HG03196 (cell line): Measurements from ENCODE around the gene FGFBP2.
A peak's percentile ranks its signal among the peaks of the same experiment; 100 is the strongest.

Experiments used
- ATAC-seq: cut with Tn5 transposase; IDR thresholded peaks from one replicate; pipeline ENCODE4 v1.9.1; 2021; ENCODE audit not compliant: unreplicated experiment

Gene FGFBP2

GRCh38 chr4:15968551-15969300 lies 5.8 kb upstream of the FGFBP2 start:
- ATAC-seq = no peak

- no peak for ATAC-seq
Measured at GRCh38 chr4:15965325-15965724, 2.4 kb upstream of the FGFBP2 start.

GRCh38 chr4:15964159-15964558 lies 1.2 kb upstream of the FGFBP2 start:
- ATAC-seq = no peak

GRCh38 chr4:15963576-15963975 lies 601 bp upstream of the FGFBP2 start:
- peak; percentile 65 for ATAC-seq

- ATAC-seq = no peak
Measured at GRCh38 chr4:15961781-15962510, 1.0 kb downstream of the FGFBP2 start.

- no peak for ATAC-seq
Measured at GRCh38 chr4:15958562-15958961, 4.4 kb downstream of the FGFBP2 start.

- ATAC-seq = peak; percentile 91
Measured at GRCh38 chr4:15956179-15956850, 6.7 kb downstream of the FGFBP2 start.

- no peak for ATAC-seq
Measured at GRCh38 chr4:15955670-15956069, 7.3 kb downstream of the FGFBP2 start.

- no peak for ATAC-seq
Measured at GRCh38 chr4:15953625-15954024, 9.3 kb downstream of the FGFBP2 start.

GRCh38 chr4:15951781-15952180 lies 11.2 kb downstream of the FGFBP2 start:
- no peak for ATAC-seq

GRCh38 chr4:15948826-15949225 lies 14.1 kb downstream of the FGFBP2 start:
- no peak for ATAC-seq

- no peak for ATAC-seq
Measured at GRCh38 chr4:15947684-15948083, 15.3 kb downstream of the FGFBP2 start.

GRCh38 chr4:15945516-15945915 lies 17.5 kb downstream of the FGFBP2 start:
- no peak for ATAC-seq

GRCh38 chr4:15944895-15945294 lies 18.1 kb downstream of the FGFBP2 start:
- no peak for ATAC-seq

- ATAC-seq = no peak
Measured at GRCh38 chr4:15942283-15942682, 20.7 kb downstream of the FGFBP2 start.

GRCh38 chr4:15938640-15939039 lies 24.3 kb downstream of the FGFBP2 start, which contains the start of gene FGFBP1:
TSS of gene FGFBP1 (minus strand) at chr4:15938740. CDS start at chr4:15936632, 2,108 bp downstream.
- ATAC-seq = no peak

- ATAC-seq = no peak
Measured at GRCh38 chr4:15938182-15938581, 24.8 kb downstream of the FGFBP2 start.

- no peak for ATAC-seq
Measured at GRCh38 chr4:15936495-15936894, 26.5 kb downstream of the FGFBP2 start.

GRCh38 chr4:15935504-15936402 lies 27.2 kb downstream of the FGFBP2 start:
- ATAC-seq = no peak

GRCh38 chr4:15934259-15934658 lies 28.7 kb downstream of the FGFBP2 start:
- no peak for ATAC-seq
